GM19025 (cell line): ENCODE data around the gene CXCL1.

Experiments
- ATAC-seq: cut with Tn5 transposase; IDR thresholded peaks from one replicate; pipeline ENCODE4 v1.9.1; 2021; ENCODE audit warnings: mild to moderate bottlenecking, low read depth, moderate library complexity; ENCODE audit not compliant: unreplicated experiment

Gene CXCL1

DNA sequence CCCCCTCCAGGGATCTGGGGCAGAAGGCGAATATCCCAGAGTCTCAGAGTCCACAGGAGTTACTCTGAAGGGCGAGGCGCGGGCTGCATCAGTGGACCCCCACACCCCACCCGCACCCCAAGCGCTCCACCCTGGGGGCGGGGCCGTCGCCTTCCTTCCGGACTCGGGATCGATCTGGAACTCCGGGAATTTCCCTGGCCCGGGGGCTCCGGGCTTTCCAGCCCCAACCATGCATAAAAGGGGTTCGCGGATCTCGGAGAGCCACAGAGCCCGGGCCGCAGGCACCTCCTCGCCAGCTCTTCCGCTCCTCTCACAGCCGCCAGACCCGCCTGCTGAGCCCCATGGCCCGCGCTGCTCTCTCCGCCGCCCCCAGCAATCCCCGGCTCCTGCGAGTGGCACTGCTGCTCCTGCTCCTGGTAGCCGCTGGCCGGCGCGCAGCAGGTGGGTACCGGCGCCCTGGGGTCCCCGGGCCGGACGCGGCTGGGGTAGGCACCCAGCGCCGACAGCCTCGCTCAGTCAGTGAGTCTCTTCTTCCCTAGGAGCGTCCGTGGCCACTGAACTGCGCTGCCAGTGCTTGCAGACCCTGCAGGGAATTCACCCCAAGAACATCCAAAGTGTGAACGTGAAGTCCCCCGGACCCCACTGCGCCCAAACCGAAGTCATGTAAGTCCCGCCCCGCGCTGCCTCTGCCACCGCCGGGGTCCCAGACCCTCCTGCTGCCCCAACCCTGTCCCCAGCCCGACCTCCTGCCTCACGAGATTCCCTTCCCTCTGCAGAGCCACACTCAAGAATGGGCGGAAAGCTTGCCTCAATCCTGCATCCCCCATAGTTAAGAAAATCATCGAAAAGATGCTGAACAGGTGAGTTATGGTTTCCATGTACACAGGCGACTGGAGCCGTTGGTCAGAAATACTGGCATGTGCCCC is at the start of gene CXCL1:
Gene CXCL1, plus strand, starts transcription at position 264 of the 926 bp plus-strand sequence. Its CDS starts 78 bp downstream, at position 342.
- no peak for ATAC-seq

DNA sequence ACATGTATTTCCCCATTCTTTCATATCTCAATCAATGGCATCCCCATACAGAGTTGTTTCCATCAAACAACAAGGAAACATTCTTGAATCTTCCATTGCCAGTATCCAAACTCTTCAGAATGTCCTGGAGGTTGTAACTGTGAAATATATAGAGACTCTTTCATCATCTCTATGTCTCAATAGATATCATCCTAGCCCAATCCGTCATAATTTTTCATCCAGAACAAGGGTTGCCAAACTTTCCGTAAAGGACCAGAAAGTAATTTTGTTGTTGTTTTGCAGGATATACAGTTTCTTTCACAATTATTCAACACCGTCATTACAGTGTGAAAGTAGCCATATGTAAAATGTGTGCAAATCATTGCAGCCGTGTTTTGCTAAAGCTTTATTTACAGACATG is 47.9 kb upstream of the CXCL1 start:
- no peak for ATAC-seq

DNA sequence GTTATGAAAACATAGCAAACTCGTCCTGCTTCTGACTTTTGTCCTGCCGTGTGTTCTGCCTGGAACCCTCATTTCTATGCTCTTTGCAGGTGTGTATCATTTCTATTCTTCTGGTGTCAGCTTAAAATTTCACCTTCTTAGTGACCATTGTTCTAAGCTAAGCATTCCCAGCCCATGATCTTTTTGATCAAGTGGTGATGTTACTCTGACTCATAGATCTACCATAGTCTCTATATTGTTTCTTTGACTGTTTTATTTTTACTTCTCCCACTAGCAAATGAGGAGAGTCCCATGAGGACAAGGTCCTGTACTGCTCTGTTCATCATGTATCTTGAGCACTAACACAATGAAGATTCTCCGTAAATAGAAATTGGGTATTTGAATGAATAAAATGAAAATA is 46.8 kb upstream of the CXCL1 start:
- ATAC-seq = no peak

DNA sequence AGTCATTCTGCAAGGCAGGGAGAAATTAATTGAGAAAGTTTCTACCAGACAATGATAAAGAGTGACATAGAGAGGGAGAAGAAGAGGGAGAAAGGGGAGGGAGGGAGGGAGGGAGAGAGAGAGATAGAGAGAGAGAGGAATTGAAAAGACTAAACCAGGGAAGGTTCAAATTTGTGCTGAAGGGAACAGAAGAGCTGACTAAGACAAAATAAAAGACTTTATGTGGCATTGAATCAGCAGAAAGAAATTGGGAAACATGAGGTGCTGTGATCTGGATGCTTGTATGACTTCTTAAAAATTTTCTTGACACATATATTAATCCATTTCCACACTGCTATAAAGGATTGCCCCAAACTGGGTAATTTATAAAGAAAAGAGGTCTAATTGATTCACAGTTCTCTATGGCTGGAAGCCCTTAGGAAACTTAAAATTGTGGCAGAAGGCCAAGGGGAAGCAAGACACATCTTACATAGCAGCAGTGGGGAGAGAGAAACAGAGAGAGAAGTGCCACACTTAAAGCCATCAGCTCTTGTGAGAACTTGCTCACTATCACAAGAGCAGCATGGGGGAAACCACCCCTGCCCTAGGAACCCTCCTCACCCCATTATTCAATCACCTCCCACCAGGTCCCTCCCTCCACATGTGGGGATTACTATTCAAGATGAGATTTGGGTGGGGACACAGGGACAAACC is 46.2 kb upstream of the CXCL1 start:
- ATAC-seq = no peak

GRCh38 chr4:73823760-73824159 is 45.4 kb upstream of the CXCL1 start:
- no peak for ATAC-seq

- ATAC-seq = no peak
Measured at GRCh38 chr4:73828956-73829355, 40.2 kb upstream of the CXCL1 start.

- no peak for ATAC-seq
Measured at GRCh38 chr4:73831569-73831968, 37.6 kb upstream of the CXCL1 start.

GRCh38 chr4:73832651-73833237 is 36.4 kb upstream of the CXCL1 start:
- no peak for ATAC-seq

GRCh38 chr4:73836373-73837279 is 32.6 kb upstream of the CXCL1 start, which contains the start of gene CXCL6:
TSS of gene CXCL6 (plus strand) at chr4:73836678. CDS start at chr4:73836751, 73 bp downstream.
- no peak for ATAC-seq

DNA sequence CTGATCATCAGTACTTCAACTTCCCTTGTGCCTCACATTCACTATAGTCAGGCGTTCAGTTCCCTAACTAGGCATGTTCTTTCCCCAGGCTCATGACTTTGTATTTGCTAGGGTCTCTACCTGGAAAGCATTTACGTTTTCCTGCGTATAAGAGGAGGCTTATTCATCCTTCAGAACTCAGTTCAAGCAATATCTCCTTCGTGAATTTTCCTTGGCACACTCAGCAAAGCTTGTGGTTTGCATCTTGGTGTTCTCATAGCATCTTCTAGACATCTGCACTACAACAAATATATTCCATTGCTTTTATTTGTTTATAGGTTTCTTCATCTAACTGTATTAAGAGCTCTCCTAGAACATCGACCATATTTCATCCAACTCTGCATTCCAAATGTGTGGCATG is 30.1 kb upstream of the CXCL1 start:
- no peak for ATAC-seq

DNA sequence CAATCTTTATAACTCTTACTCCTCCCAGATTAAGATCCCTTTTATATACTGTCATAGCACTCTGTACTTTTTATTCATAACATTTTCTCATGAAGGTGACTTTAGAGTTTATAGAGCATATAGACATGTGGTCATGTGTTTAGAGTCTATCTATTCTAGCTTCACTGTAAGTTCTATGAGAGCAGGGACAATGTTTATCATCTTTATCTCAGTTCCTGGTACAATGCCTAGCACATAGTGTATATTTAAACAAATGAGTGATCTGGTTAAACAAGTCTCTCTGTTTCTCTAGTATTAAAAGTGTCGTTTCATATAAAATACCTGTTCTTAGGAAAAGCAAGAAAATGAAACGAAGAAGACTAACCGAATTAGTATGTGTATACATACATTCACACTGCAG is 29.5 kb upstream of the CXCL1 start:
- no peak for ATAC-seq

DNA sequence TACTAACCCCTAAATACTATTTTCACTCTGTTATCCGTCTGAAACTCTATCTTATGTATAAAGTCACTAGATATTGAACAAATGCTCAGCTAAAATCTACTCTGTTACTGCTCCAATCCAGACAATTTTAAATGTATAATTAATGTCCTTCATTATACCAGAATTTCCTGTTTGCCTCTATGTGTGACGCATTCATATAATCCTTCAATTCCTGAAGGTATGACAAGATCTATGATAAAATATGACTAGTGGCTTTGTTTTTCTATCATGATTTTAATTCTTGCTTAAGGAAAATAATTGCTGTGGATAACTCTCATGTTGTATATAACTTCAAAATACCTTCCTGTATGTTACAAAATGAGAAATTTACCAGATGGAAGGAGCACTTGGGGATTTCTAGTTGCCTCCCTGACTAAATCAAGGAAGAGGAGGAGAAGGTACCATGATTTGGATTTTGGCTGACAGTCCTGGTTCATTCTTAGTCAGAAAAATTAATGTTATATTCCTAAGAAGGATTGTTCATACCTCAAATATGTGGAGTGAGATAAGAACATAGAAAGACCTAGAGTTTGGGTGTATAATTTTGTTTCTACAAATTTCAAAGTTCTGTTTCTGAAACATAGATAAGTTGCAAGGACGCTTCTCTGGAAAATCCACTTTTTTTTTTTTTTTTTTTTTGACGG is 27.8 kb upstream of the CXCL1 start:
- ATAC-seq = no peak

DNA sequence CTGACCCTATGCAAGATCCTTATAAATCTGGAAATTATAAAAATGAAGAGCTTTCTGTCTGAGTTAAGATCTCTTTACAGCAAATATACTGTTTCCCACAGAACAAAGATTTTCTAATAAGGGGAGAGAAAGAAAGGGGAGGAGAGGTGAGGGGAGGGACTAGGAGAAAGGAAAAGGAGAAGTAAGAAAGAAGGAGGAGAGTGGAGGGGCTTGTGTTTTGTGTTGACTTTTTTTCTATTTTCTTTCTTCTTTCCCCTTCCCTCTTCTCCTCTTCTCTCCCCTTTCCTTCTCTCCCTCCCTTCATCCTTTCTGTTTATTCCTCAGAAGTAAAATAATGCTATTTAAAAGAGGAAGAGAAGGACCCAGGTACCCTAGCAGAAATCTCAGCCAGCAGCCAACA is 26.5 kb upstream of the CXCL1 start:
- no peak for ATAC-seq

- ATAC-seq = no peak
Measured at GRCh38 chr4:73843369-73843768, 25.8 kb upstream of the CXCL1 start.

DNA sequence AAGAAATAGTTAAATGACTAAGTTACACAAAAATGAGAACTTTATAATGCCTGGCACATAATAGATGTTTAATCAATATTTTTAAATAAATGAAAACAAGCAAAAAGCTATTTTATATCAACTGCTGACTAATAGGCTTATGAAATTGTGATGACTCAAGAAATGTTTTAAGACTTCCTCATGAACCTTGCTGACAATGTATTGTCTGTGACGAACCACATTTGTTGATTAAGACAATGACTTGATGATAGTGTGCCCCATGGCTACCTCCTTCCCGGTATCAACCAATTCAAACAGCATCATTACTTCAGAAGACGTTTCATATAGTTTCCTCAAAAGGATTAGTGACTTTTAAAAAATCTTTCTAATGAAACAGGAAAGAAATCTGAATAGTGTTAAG is 24.8 kb upstream of the CXCL1 start:
- no peak for ATAC-seq

DNA sequence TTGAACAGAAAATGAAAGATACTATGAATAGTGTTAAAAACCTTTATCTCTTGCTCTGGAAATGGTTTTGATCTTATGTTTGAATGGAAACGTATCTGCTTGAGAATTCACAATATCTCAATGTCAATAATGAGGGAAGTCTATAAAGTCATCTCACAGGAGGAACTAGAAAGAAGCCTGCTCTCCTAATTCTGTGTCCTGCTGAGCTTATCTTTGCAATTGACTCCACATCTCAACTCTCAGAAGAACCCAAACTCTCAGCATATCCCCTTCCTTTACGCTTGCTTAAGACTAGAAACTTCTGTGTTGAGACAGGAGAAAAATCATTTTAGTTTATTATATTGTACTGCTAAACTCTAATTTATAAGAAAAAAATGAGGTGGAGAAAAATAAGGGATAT is 24.4 kb upstream of the CXCL1 start:
- ATAC-seq = no peak

GRCh38 chr4:73847526-73848182 is 21.5 kb upstream of the CXCL1 start:
- no peak for ATAC-seq

- ATAC-seq = no peak
Measured at GRCh38 chr4:73848183-73848777, 20.9 kb upstream of the CXCL1 start.
